ENCODE data around the gene TAOK1.

Gene TAOK1

GRCh38 chr17:29565643-29566472 is 175.7 kb downstream of the TAOK1 start:
- peak overlapping the region; percentile 56 for H3K4me3 ChIP-seq (ENCODE audit: low read depth, low read length)
- H3K36me3 ChIP-seq: peaks cover 3% of the 10 kb centered on the region; the same call in 1 of the 2 replicates
- peak; percentile 31; the same call in 1 of the 2 replicates for TF ChIP-seq CTCF (IDR thresholded peaks at IDR 0.05; ENCODE audit: low read depth, low read length)
- H3K9me3 ChIP-seq (ENCODE audit: severe bottlenecking): no peaks in the 10 kb centered on the region
- DNase-seq: peak; percentile 72
- H3K27ac ChIP-seq: peak overlapping the region; percentile 68
- no peaks in the 10 kb centered on the region for H3K27me3 ChIP-seq (ENCODE audit: insufficient read depth, low read depth, severe bottlenecking)

- TF ChIP-seq CTCF (IDR thresholded peaks at IDR 0.05; ENCODE audit: low read depth, low read length): no peak
- H3K27ac ChIP-seq: peak within 1 kb of the TSS; percentile 72
- peaks cover 6% of the 10 kb centered on the region for H3K36me3 ChIP-seq
- no peaks in the 10 kb centered on the region for H3K9me3 ChIP-seq (ENCODE audit: severe bottlenecking)
- no peaks in the 10 kb centered on the region for H3K27me3 ChIP-seq (ENCODE audit: insufficient read depth, low read depth, severe bottlenecking)
- peak within 1 kb of the TSS; percentile 56 for H3K4me3 ChIP-seq (ENCODE audit: low read depth, low read length)
- DNase-seq: peak; percentile 64
Observed at GRCh38 chr17:29566473-29567303, 176.5 kb downstream of the TAOK1 start, which contains the start of gene ABHD15. Gene ABHD15, minus strand, starts transcription at chr17:29567037. Its CDS starts 71 bp downstream, at chr17:29566966.

- DNase-seq: no peak
- Histone ChIP-seq H3K36me3 (peaks cover 11% of the 10 kb centered on the region), H3K4me3 (ENCODE audit: low read depth, low read length) (peak overlapping the region; percentile 56), H3K27ac (peak overlapping the region; percentile 72), H3K27me3 (ENCODE audit: insufficient read depth, low read depth, severe bottlenecking) (no peaks in the 10 kb centered on the region), H3K9me3 (ENCODE audit: severe bottlenecking) (no peaks in the 10 kb centered on the region)
- no peak for TF ChIP-seq CTCF (IDR thresholded peaks at IDR 0.05; ENCODE audit: low read depth, low read length)
Observed at GRCh38 chr17:29567304-29567553, 177.1 kb downstream of the TAOK1 start.

GRCh38 chr17:29567554-29568330 is 177.6 kb downstream of the TAOK1 start:
- Histone ChIP-seq H3K4me3 (ENCODE audit: low read depth, low read length) (peak overlapping the region; percentile 56), H3K27me3 (ENCODE audit: insufficient read depth, low read depth, severe bottlenecking) (no peaks in the 10 kb centered on the region), H3K9me3 (ENCODE audit: severe bottlenecking) (no peaks in the 10 kb centered on the region), H3K27ac (peak overlapping the region; percentile 72), H3K36me3 (peaks cover 10% of the 10 kb centered on the region)
- TF ChIP-seq CTCF (IDR thresholded peaks at IDR 0.05; ENCODE audit: low read depth, low read length): peak; percentile 44
- peak; percentile 82 for DNase-seq

GRCh38 chr17:29568331-29569244 is 178.4 kb downstream of the TAOK1 start, which contains the start of gene TP53I13:
Gene TP53I13, plus strand, starts transcription at chr17:29568701. Its CDS starts 58 bp downstream, at chr17:29568759.
- no peak for TF ChIP-seq CTCF (IDR thresholded peaks at IDR 0.05; ENCODE audit: low read depth, low read length)
- DNase-seq: peak; percentile 94
- Histone ChIP-seq H3K27ac (peak within 1 kb of the TSS; percentile 93), H3K9me3 (ENCODE audit: severe bottlenecking) (no peaks in the 10 kb centered on the region), H3K36me3 (peaks cover 16% of the 10 kb centered on the region), H3K27me3 (ENCODE audit: insufficient read depth, low read depth, severe bottlenecking) (no peaks in the 10 kb centered on the region), H3K4me3 (ENCODE audit: low read depth, low read length) (peak within 1 kb of the TSS; percentile 90)

Measured in WERI-Rb-1 (cell line).